IMR-90 (cell line): ENCODE results near the gene TRPC4. TPM values are rescaled to one million over a fixed set of nuclear protein-coding genes. Genes with fewer than 3 reads are reported as not detected.

Experiments used
- ATAC-seq: fragments of 200-7000 bp; cut with Tn5 transposase; 2 replicates; pipeline ENCODE4 v1.9.1; 2020; ENCODE audit warnings: low read depth, mild to moderate bottlenecking, moderate library complexity
- BruUV-seq: library from RNA; stranded (reverse); fragments of 400-500 nt; replicated peaks from 2 replicates; lab custom pipeline; 2021; lab: Mats Ljungman, UMichigan
- CTCF ChIA-PET: fragments of 300-600 bp; formaldehyde crosslinking; extraction: SDS; loops from one replicate; lab custom pipeline; 2021; ENCODE audit warnings: antibody characterized with exemption; lab: Yijun Ruan, JAX
- POLR2A ChIA-PET: fragments of 300-600 bp; sonication (Branson Sonifier 250); formaldehyde crosslinking; loops from one replicate; lab custom pipeline; 2022; ENCODE audit warnings: antibody characterized with exemption; ENCODE audit not compliant: unreplicated experiment; lab: Charles Lee
- DNase-seq: peaks from one replicate; pipeline ENCODE4 v3.0.0; 2013
- H2AFZ ChIP-seq: replicated peaks from 2 replicates; pipeline ENCODE3; 2013; ENCODE audit warnings: low read length, mild to moderate bottlenecking; ENCODE audit not compliant: poor library complexity
- H2AK5ac ChIP-seq: 2 replicates; pipeline ENCODE4 v1.6.1; 2013; ENCODE audit warnings: low read depth, low read length, inconsistent platforms
- H2AK9ac ChIP-seq: replicated peaks from 2 replicates; pipeline ENCODE3; 2013; ENCODE audit warnings: mild to moderate bottlenecking, low read depth, low read length, moderate library complexity; ENCODE audit not compliant: poor library complexity
- H2BK120ac ChIP-seq: 2 replicates; pipeline ENCODE4 v1.6.1; 2013; ENCODE audit warnings: low read depth, low read length, inconsistent platforms
- H2BK15ac ChIP-seq: 3 replicates; pipeline ENCODE4 v1.6.1; 2013; ENCODE audit warnings: low read depth, low read length, inconsistent platforms
- H2BK20ac ChIP-seq: 2 replicates; pipeline ENCODE4 v1.6.1; 2013; ENCODE audit warnings: low read depth, mild to moderate bottlenecking, inconsistent platforms, low read length, moderate library complexity
- H2BK5ac ChIP-seq: 2 replicates; pipeline ENCODE4 v1.6.1; 2013; ENCODE audit warnings: mild to moderate bottlenecking, low read depth, low read length, inconsistent platforms; ENCODE audit not compliant: poor library complexity, severe bottlenecking
- H3K14ac ChIP-seq: replicated peaks from 2 replicates; pipeline ENCODE4 v1.6.1; 2013; ENCODE audit warnings: low read depth, low read length, inconsistent platforms
- H3K18ac ChIP-seq: 2 replicates; pipeline ENCODE4 v1.6.1; 2013; ENCODE audit warnings: low read depth, low read length, control low read depth
- H3K23ac ChIP-seq: 2 replicates; pipeline ENCODE4 v1.6.1; 2013; ENCODE audit warnings: low read depth, low read length, inconsistent platforms
- H3K27ac ChIP-seq: 2 replicates; pipeline ENCODE4 v1.5.1; 2013; ENCODE audit warnings: mild to moderate bottlenecking, control low read depth, low read length; ENCODE audit not compliant: insufficient read depth
- H3K27me3 ChIP-seq: 2 replicates; pipeline ENCODE4 v1.6.1; 2013; ENCODE audit warnings: low read length; ENCODE audit not compliant: control insufficient read depth, insufficient read depth
- H3K36me3 ChIP-seq: 2 replicates; pipeline ENCODE4 v1.6.1; 2013; ENCODE audit warnings: low read length, mixed read lengths; ENCODE audit not compliant: control insufficient read depth, insufficient read depth
- H3K4ac ChIP-seq: 2 replicates; pipeline ENCODE4 v1.6.1; 2013; ENCODE audit warnings: low read depth, low read length, inconsistent platforms
- H3K4me1 ChIP-seq: 2 replicates; pipeline ENCODE4 v1.6.1; 2013; ENCODE audit warnings: low read length, mixed read lengths; ENCODE audit not compliant: control insufficient read depth, insufficient read depth
- H3K4me2 ChIP-seq: 2 replicates; pipeline ENCODE4 v1.6.1; 2013; ENCODE audit warnings: low read depth, mild to moderate bottlenecking, control low read depth, low read length, moderate library complexity
- H3K4me3 ChIP-seq: 2 replicates; pipeline ENCODE4 v1.5.1; 2013; ENCODE audit warnings: low read depth, mild to moderate bottlenecking, control low read depth, low read length, moderate library complexity; ENCODE audit not compliant: insufficient read depth
- H3K56ac ChIP-seq: 2 replicates; pipeline ENCODE4 v1.6.1; 2013; ENCODE audit warnings: low read length, inconsistent platforms; ENCODE audit not compliant: insufficient read depth; ENCODE audit errors: extremely low read depth
- H3K79me1 ChIP-seq, 2 experiments: 2 replicates each; pipeline ENCODE4 v1.6.1; 2013; ENCODE audit warnings: low read length in 2 of 2, inconsistent platforms in 1 of 2, low read depth in 1 of 2
- H3K9ac ChIP-seq: 2 replicates; pipeline ENCODE4 v1.6.1; 2013; ENCODE audit warnings: low read depth, low read length, control low read depth
- H3K9me1 ChIP-seq: 2 replicates; pipeline ENCODE4 v1.6.1; 2013; ENCODE audit warnings: low read length, inconsistent platforms; ENCODE audit not compliant: insufficient read depth
- H3K9me3 ChIP-seq: 2 replicates; pipeline ENCODE4 v1.6.1; 2013; ENCODE audit warnings: low read length; ENCODE audit not compliant: control insufficient read depth, insufficient read depth
- H4K20me1 ChIP-seq: 2 replicates; pipeline ENCODE4 v1.6.1; 2013; ENCODE audit warnings: low read length, inconsistent platforms; ENCODE audit not compliant: insufficient read depth
- H4K5ac ChIP-seq: 2 replicates; pipeline ENCODE4 v1.6.1; 2013; ENCODE audit warnings: mild to moderate bottlenecking, low read depth, low read length, control low read depth
- H4K8ac ChIP-seq, 2 experiments: 2 replicates each; pipeline ENCODE4 v1.6.1; 2013; ENCODE audit warnings: low read depth in 2 of 2, low read length in 2 of 2, control low read depth in 1 of 2, inconsistent platforms in 1 of 2
- H4K91ac ChIP-seq: 2 replicates; pipeline ENCODE4 v1.6.1; 2013; ENCODE audit warnings: low read depth, low read length, inconsistent platforms; ENCODE audit not compliant: insufficient read depth
- BHLHE40 ChIP-seq: fragments of 150-350 bp; IDR thresholded peaks from 2 replicates; pipeline ENCODE4 v1.6.1; 2016; ENCODE audit warnings: mild to moderate bottlenecking, low read depth, low read length
- CEBPB ChIP-seq: IDR thresholded peaks from 2 replicates; pipeline ENCODE4 v1.6.1; 2012; ENCODE audit warnings: low read depth, low read length, improper control_type of control experiment
- CHD1 ChIP-seq: IDR thresholded peaks from 2 replicates; pipeline ENCODE4 v1.6.1; 2012; ENCODE audit warnings: low read depth, low read length, improper control_type of control experiment
- MXI1 ChIP-seq: IDR thresholded peaks from 2 replicates; pipeline ENCODE4 v1.6.1; 2012; ENCODE audit warnings: low read depth, mild to moderate bottlenecking, low read length, moderate library complexity, borderline replicate concordance
- POLR2A ChIP-seq: IDR thresholded peaks from 2 replicates; pipeline ENCODE4 v1.6.1; 2012; ENCODE audit warnings: mild to moderate bottlenecking, low read depth, low read length
- RFX5 ChIP-seq: IDR thresholded peaks from 2 replicates; pipeline ENCODE4 v1.8.0; 2012; ENCODE audit warnings: low read depth, mild to moderate bottlenecking, low read length, moderate library complexity
- SMC3 ChIP-seq: fragments of 150-350 bp; IDR thresholded peaks from 2 replicates; pipeline ENCODE4 v1.6.1; 2016; ENCODE audit warnings: low read depth, mild to moderate bottlenecking, antibody characterized with exemption, low read length, moderate library complexity
- WGBS, 2 experiments: methylation state at CpG; one replicate each; pipeline versions ENCODE4 v1.1.5 to v1.1.7; 2013; ENCODE audit warnings: missing lambda C conversion rate in 2 of 2; ENCODE audit not compliant: insufficient read length in 1 of 2; ENCODE audit errors: extremely low coverage in 2 of 2; 5-methylcytosine and 5-hydroxymethylcytosine counted together
- dilution Hi-C: fragments of 300-500 bp; cut with HindIII; formaldehyde crosslinking; loops from one replicate; pipeline ENCODE4 v1.14.3; 2018; ENCODE audit warnings: low sequenced_read_pairs; ENCODE audit not compliant: unreplicated experiment
- in situ Hi-C: fragments of 300-500 bp; cut with MboI; formaldehyde crosslinking; loops from 3 replicates; pipeline ENCODE4 v1.14.3; 2019; ENCODE audit warnings: low sequenced_read_pairs, inconsistent platforms, mixed read lengths
- intact Hi-C: fragments of 100-400 bp; cut with micrococcal nuclease; formaldehyde crosslinking; loops from 2 replicates; pipeline ENCODE4 v1.10.0; 2022
- polyA plus RNA-seq, 3 experiments: library from polyadenylated mRNA; depleted of rRNA; stranded (reverse); fragments of >200 nt; gene quantifications; 2 replicates each; pipeline ENCODE4 v1.2.3, GENCODE V29; 2012; ENCODE audit warnings: low replicate concordance in 1 of 3
- total RNA-seq: library from RNA; depleted of rRNA; stranded (reverse); fragments of >200 nt; gene quantifications from 2 replicates; pipeline ENCODE4 v1.2.3, GENCODE V29; 2012
- TF ChIP-seq, protein P1 (sequence below): fragments of 150-350 bp; IDR thresholded peaks from 2 replicates; pipeline ENCODE4 v1.6.1; 2016; ENCODE audit warnings: low read depth, mild to moderate bottlenecking, low read length, moderate library complexity, borderline replicate concordance
- TF ChIP-seq, protein P2 (sequence below): fragments of 150-350 bp; IDR thresholded peaks from 2 replicates; pipeline ENCODE4 v1.6.1; 2017; ENCODE audit warnings: mild to moderate bottlenecking, antibody characterized with exemption, low read length, low read depth

TRPC4 gene
- total and polyA plus RNA-seq, 2 of the 4 experiments (the other 2 are of a cell fraction), result 1.9 to 5.2 TPM

- Histone ChIP-seq H3K18ac (no peak overlapping the region), H3K79me1 (no peaks in the 10 kb centered on the region), H2BK5ac (no peak overlapping the region), H3K14ac (no peak overlapping the region), H3K27ac (no peak overlapping the region), H4K5ac (no peak overlapping the region), H2BK15ac (no peak overlapping the region), H2BK20ac (no peak overlapping the region), H2BK120ac (no peak overlapping the region), H3K23ac (no peak overlapping the region), H3K27me3 (no peaks in the 10 kb centered on the region), H3K9ac (no peak overlapping the region), H3K4me2 (no peak overlapping the region), H2AK9ac (no peak overlapping the region), H3K56ac (no peak overlapping the region), H3K4me3 (no peak overlapping the region), H3K4ac (no peak overlapping the region), H2AK5ac (no peak overlapping the region), H4K8ac (no peak overlapping the region), H3K9me1 (no peaks in the 10 kb centered on the region), H2AFZ (no peak overlapping the region), H3K36me3 (no peaks in the 10 kb centered on the region), H4K20me1 (no peaks in the 10 kb centered on the region), H4K91ac (no peak overlapping the region), H3K9me3 (no peaks in the 10 kb centered on the region), H3K4me1 (peaks cover 9% of the 10 kb centered on the region)
- DNase-seq (no peak), ATAC-seq (no peak)
- POLR2A ChIA-PET, result no interaction called here
- dilution Hi-C loops, result no loop called here
- CTCF ChIA-PET, result interaction anchor here (0.6 kb wide), 2 partner anchors 310 to 542 kb away, joined by 3 read pairs; no protein-coding TSS in a partner anchor
- no CpG with 5 or more reads among the region's 2 CpGs for WGBS, 2 experiments
- TF ChIP-seq, protein P1, sequence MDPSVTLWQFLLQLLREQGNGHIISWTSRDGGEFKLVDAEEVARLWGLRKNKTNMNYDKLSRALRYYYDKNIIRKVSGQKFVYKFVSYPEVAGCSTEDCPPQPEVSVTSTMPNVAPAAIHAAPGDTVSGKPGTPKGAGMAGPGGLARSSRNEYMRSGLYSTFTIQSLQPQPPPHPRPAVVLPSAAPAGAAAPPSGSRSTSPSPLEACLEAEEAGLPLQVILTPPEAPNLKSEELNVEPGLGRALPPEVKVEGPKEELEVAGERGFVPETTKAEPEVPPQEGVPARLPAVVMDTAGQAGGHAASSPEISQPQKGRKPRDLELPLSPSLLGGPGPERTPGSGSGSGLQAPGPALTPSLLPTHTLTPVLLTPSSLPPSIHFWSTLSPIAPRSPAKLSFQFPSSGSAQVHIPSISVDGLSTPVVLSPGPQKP, result no peak
- no peak for TF ChIP-seq POLR2A
- no peak for TF ChIP-seq BHLHE40
- no peak for TF ChIP-seq CEBPB
- no peak for TF ChIP-seq MXI1
- TF ChIP-seq, protein P2, sequence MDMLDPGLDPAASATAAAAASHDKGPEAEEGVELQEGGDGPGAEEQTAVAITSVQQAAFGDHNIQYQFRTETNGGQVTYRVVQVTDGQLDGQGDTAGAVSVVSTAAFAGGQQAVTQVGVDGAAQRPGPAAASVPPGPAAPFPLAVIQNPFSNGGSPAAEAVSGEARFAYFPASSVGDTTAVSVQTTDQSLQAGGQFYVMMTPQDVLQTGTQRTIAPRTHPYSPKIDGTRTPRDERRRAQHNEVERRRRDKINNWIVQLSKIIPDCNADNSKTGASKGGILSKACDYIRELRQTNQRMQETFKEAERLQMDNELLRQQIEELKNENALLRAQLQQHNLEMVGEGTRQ, result no peak
- no peak for TF ChIP-seq SMC3
- no peak for TF ChIP-seq RFX5
- no peak for TF ChIP-seq CHD1
- in situ Hi-C loops, result loop anchor here (25.0 kb wide), 1 partner anchor 778 kb away; no protein-coding TSS in a partner anchor
- intact Hi-C loops, result no loop called here
- no TSS peak for BruUV-seq
These were observed 254.3 kb downstream of the TRPC4 start for GRCh38 chr13:37615276-37615675.
